ENCODE data around the gene FBXO28.

Gene FBXO28

DNA sequence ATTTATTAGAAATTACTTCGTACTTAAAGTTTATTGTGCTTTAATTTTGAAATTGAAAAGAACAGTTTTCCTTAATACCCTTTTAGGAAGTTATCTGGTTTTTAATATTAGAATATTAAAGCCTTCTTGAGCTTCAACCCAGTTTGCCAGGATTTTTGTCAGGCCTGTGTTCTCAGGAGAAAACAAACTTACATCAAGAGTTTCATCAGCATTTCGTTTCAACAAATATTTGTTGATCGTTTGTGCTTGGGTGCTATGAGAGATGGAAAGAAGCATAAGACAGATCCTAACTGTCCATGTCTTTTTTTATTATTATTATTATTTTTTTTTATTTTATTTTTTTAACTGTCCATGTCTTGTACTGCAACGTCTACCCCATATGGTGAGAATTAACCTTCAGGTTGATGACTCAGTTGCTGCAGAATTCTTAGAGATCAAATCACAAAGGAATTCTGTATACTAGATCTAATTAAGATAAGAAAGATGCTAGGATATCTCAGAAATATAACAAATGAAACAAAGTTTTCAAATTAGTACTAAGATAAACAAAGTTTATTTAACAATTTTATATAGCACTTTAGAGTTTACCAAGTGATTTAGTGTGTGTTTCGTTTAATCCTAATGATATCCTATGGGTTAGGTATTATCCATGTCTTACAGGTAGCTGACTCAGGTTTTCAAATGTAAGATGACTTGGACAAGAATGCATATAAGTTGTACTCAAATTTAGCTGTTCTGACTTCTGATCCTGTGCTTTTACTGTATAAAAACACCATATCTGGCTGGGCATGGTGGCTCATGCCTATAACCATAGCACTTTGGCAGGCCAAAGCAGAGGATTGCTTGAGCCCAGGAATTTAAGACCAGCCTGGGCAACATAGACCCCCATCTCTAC, 14.3 kb downstream of the FBXO28 start:
- Histone ChIP-seq H3K4me1 (ENCODE audit: control insufficient read depth, insufficient read depth, low read length) (no peaks in the 10 kb centered on the region), H3K27me3 (ENCODE audit: control insufficient read depth, insufficient read depth, low read length) (no peaks in the 10 kb centered on the region), H3K4me3 (ENCODE audit: low read depth, low read length) (no peak overlapping the region), H3K36me3 (ENCODE audit: control insufficient read depth, insufficient read depth, low read length) (peaks cover 15% of the 10 kb centered on the region), H3K9ac (ENCODE audit: low read depth, low read length) (no peak overlapping the region), H3K9me3 (ENCODE audit: control insufficient read depth, insufficient read depth, low read length) (no peaks in the 10 kb centered on the region)

DNA sequence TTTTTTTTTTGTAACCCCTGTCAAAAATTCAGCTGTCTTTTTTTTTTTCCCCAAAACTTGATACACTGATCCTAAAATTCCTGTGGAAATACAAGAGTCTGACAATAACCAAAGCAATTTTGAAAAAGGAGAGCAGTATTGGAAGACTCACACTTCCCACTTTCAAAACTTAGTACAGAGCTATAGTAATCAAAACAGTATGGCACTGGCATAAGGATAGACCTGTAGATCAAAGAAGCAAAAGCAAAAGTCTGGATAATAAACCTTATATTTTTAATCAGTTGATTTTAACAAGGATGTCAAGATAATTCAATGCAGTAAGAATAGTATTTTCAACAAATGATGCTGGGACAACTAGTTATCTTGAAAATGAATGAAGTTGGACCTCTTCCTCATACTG, 17.3 kb downstream of the FBXO28 start:
- Histone ChIP-seq H3K36me3 (ENCODE audit: control insufficient read depth, insufficient read depth, low read length) (peaks cover 22% of the 10 kb centered on the region), H3K9ac (ENCODE audit: low read depth, low read length) (no peak overlapping the region), H3K4me1 (ENCODE audit: control insufficient read depth, insufficient read depth, low read length) (no peaks in the 10 kb centered on the region), H3K9me3 (ENCODE audit: control insufficient read depth, insufficient read depth, low read length) (no peaks in the 10 kb centered on the region), H3K4me3 (ENCODE audit: low read depth, low read length) (no peak overlapping the region), H3K27me3 (ENCODE audit: control insufficient read depth, insufficient read depth, low read length) (no peaks in the 10 kb centered on the region)

- Histone ChIP-seq H3K36me3 (ENCODE audit: control insufficient read depth, insufficient read depth, low read length) (peaks cover 23% of the 10 kb centered on the region), H3K27me3 (ENCODE audit: control insufficient read depth, insufficient read depth, low read length) (no peaks in the 10 kb centered on the region), H3K9ac (ENCODE audit: low read depth, low read length) (no peak overlapping the region), H3K4me1 (ENCODE audit: control insufficient read depth, insufficient read depth, low read length) (no peaks in the 10 kb centered on the region), H3K4me3 (ENCODE audit: low read depth, low read length) (no peak overlapping the region), H3K9me3 (ENCODE audit: control insufficient read depth, insufficient read depth, low read length) (no peaks in the 10 kb centered on the region)
Observed at GRCh38 chr1:224132901-224133300, 19.0 kb downstream of the FBXO28 start.

- Histone ChIP-seq H3K27me3 (ENCODE audit: control insufficient read depth, insufficient read depth, low read length) (no peaks in the 10 kb centered on the region), H3K9me3 (ENCODE audit: control insufficient read depth, insufficient read depth, low read length) (no peaks in the 10 kb centered on the region), H3K9ac (ENCODE audit: low read depth, low read length) (no peak overlapping the region), H3K36me3 (ENCODE audit: control insufficient read depth, insufficient read depth, low read length) (peaks cover 23% of the 10 kb centered on the region), H3K4me1 (ENCODE audit: control insufficient read depth, insufficient read depth, low read length) (no peaks in the 10 kb centered on the region), H3K4me3 (ENCODE audit: low read depth, low read length) (no peak overlapping the region)
Observed at GRCh38 chr1:224133741-224134299, 19.9 kb downstream of the FBXO28 start.

- Histone ChIP-seq H3K27me3 (ENCODE audit: control insufficient read depth, insufficient read depth, low read length) (no peaks in the 10 kb centered on the region), H3K36me3 (ENCODE audit: control insufficient read depth, insufficient read depth, low read length) (peaks cover 17% of the 10 kb centered on the region), H3K4me3 (ENCODE audit: low read depth, low read length) (no peak overlapping the region), H3K4me1 (ENCODE audit: control insufficient read depth, insufficient read depth, low read length) (no peaks in the 10 kb centered on the region), H3K9ac (ENCODE audit: low read depth, low read length) (no peak overlapping the region), H3K9me3 (ENCODE audit: control insufficient read depth, insufficient read depth, low read length) (no peaks in the 10 kb centered on the region)
Observed at GRCh38 chr1:224137518-224137917, 23.6 kb downstream of the FBXO28 start.

- Histone ChIP-seq H3K9me3 (ENCODE audit: control insufficient read depth, insufficient read depth, low read length) (no peaks in the 10 kb centered on the region), H3K36me3 (ENCODE audit: control insufficient read depth, insufficient read depth, low read length) (peaks cover 12% of the 10 kb centered on the region), H3K27me3 (ENCODE audit: control insufficient read depth, insufficient read depth, low read length) (no peaks in the 10 kb centered on the region), H3K9ac (ENCODE audit: low read depth, low read length) (no peak overlapping the region), H3K4me1 (ENCODE audit: control insufficient read depth, insufficient read depth, low read length) (no peaks in the 10 kb centered on the region), H3K4me3 (ENCODE audit: low read depth, low read length) (no peak overlapping the region)
Observed at GRCh38 chr1:224138198-224138597, 24.3 kb downstream of the FBXO28 start.

DNA sequence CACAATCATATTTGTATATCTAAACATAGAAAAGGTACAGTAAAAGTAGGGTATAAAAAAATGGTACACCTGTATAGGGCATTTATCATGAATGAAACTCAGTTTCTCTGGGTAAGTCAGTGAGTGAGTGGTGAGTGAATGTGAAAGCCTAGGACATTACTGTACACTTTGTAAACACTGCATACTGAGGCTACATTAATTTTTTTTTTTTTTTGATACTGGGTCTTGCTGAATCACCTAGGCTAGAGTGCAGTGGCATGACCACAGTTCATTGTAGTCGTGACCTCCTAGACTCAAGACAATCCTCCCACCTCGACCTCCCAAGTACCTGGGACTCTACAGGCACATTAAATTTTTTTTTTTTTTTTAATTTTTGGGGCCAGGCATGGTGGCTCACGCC, 27.8 kb downstream of the FBXO28 start:
- Histone ChIP-seq H3K27me3 (ENCODE audit: control insufficient read depth, insufficient read depth, low read length) (no peaks in the 10 kb centered on the region), H3K9me3 (ENCODE audit: control insufficient read depth, insufficient read depth, low read length) (no peaks in the 10 kb centered on the region), H3K36me3 (ENCODE audit: control insufficient read depth, insufficient read depth, low read length) (peaks cover 4% of the 10 kb centered on the region), H3K9ac (ENCODE audit: low read depth, low read length) (no peak overlapping the region), H3K4me3 (ENCODE audit: low read depth, low read length) (no peak overlapping the region), H3K4me1 (ENCODE audit: control insufficient read depth, insufficient read depth, low read length) (no peaks in the 10 kb centered on the region)

- no peaks in the 10 kb centered on the region for H3K27me3 ChIP-seq (ENCODE audit: control insufficient read depth, insufficient read depth, low read length)
- no peaks in the 10 kb centered on the region for H3K36me3 ChIP-seq (ENCODE audit: control insufficient read depth, insufficient read depth, low read length)
- H3K9me3 ChIP-seq (ENCODE audit: control insufficient read depth, insufficient read depth, low read length), result no peaks in the 10 kb centered on the region
- no peak overlapping the region for H3K9ac ChIP-seq (ENCODE audit: low read depth, low read length)
- no peaks in the 10 kb centered on the region for H3K4me1 ChIP-seq (ENCODE audit: control insufficient read depth, insufficient read depth, low read length)
- H3K4me3 ChIP-seq (ENCODE audit: low read depth, low read length), result no peak overlapping the region
Observed at GRCh38 chr1:224149709-224150108, 35.8 kb downstream of the FBXO28 start.

DNA sequence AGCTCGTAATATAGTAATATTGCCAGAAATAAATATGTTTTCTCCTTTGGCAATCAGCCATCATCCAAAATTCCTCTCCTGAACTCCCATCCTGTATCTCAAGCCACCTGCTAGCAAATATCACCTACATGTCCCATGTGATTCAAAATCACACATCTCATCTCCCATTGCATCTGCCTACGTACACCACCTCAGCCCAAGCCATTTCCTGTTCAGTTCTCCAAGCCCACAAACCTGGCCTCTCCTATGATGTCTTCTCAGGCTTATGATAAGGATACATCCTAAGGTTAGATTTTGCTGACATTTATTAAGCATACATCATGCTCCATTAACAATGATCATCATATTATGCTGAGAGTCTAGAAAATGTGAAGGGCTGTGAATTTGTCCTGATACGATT, 37.2 kb downstream of the FBXO28 start:
- H3K27me3 ChIP-seq (ENCODE audit: control insufficient read depth, insufficient read depth, low read length), result no peaks in the 10 kb centered on the region
- H3K4me3 ChIP-seq (ENCODE audit: low read depth, low read length), result no peak overlapping the region
- no peaks in the 10 kb centered on the region for H3K4me1 ChIP-seq (ENCODE audit: control insufficient read depth, insufficient read depth, low read length)
- H3K9me3 ChIP-seq (ENCODE audit: control insufficient read depth, insufficient read depth, low read length), result no peaks in the 10 kb centered on the region
- H3K36me3 ChIP-seq (ENCODE audit: control insufficient read depth, insufficient read depth, low read length), result no peaks in the 10 kb centered on the region
- no peak overlapping the region for H3K9ac ChIP-seq (ENCODE audit: low read depth, low read length)

- Histone ChIP-seq H3K4me3 (ENCODE audit: low read depth, low read length) (no peak overlapping the region), H3K27me3 (ENCODE audit: control insufficient read depth, insufficient read depth, low read length) (no peaks in the 10 kb centered on the region), H3K9me3 (ENCODE audit: control insufficient read depth, insufficient read depth, low read length) (no peaks in the 10 kb centered on the region), H3K9ac (ENCODE audit: low read depth, low read length) (no peak overlapping the region), H3K36me3 (ENCODE audit: control insufficient read depth, insufficient read depth, low read length) (peaks cover 8% of the 10 kb centered on the region), H3K4me1 (ENCODE audit: control insufficient read depth, insufficient read depth, low read length) (no peaks in the 10 kb centered on the region)
Observed at GRCh38 chr1:224157316-224157715, 43.4 kb downstream of the FBXO28 start.

DNA sequence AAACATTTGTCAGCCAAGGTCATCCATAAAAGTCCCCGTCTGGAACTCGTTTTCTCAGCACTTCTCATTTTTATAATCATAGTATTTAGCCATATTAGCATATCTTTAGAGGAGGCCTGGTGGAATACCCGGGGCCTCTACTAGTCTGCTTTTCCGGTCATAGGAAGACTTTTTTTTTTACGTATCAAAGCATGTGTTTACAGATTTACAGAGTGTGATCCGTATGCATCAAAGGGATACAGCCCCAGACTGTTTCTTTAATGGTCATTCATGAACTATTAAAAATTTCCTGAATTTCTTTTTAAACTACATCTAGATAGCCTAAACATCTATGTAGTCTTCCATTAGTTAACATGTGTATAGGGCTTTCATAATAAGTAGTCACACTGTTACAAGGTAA, 45.6 kb downstream of the FBXO28 start:
- Histone ChIP-seq H3K36me3 (ENCODE audit: control insufficient read depth, insufficient read depth, low read length) (peaks cover 8% of the 10 kb centered on the region), H3K9me3 (ENCODE audit: control insufficient read depth, insufficient read depth, low read length) (no peaks in the 10 kb centered on the region), H3K27me3 (ENCODE audit: control insufficient read depth, insufficient read depth, low read length) (no peaks in the 10 kb centered on the region), H3K4me1 (ENCODE audit: control insufficient read depth, insufficient read depth, low read length) (peaks cover 5% of the 10 kb centered on the region), H3K9ac (ENCODE audit: low read depth, low read length) (no peak overlapping the region), H3K4me3 (ENCODE audit: low read depth, low read length) (no peak overlapping the region)

- Histone ChIP-seq H3K9ac (ENCODE audit: low read depth, low read length) (no peak overlapping the region), H3K36me3 (ENCODE audit: control insufficient read depth, insufficient read depth, low read length) (peaks cover 8% of the 10 kb centered on the region), H3K27me3 (ENCODE audit: control insufficient read depth, insufficient read depth, low read length) (no peaks in the 10 kb centered on the region), H3K9me3 (ENCODE audit: control insufficient read depth, insufficient read depth, low read length) (no peaks in the 10 kb centered on the region), H3K4me3 (ENCODE audit: low read depth, low read length) (no peak overlapping the region), H3K4me1 (ENCODE audit: control insufficient read depth, insufficient read depth, low read length) (peaks cover 5% of the 10 kb centered on the region)
Observed at GRCh38 chr1:224160171-224160682, 46.3 kb downstream of the FBXO28 start.
